HG03469 (cell line): ENCODE measurements around the gene AAK1.

Experiments
- ATAC-seq: cut with Tn5 transposase; IDR thresholded peaks from one replicate; pipeline ENCODE4 v1.9.1; 2021; ENCODE audit warnings: mild to moderate bottlenecking, moderate library complexity, moderate number of reproducible peaks; ENCODE audit not compliant: unreplicated experiment

AAK1 gene

GRCh38 chr2:69603146-69603743 lies 40.3 kb downstream of the AAK1 start:
- no peak for ATAC-seq

GRCh38 chr2:69601179-69601612 lies 42.3 kb downstream of the AAK1 start:
- ATAC-seq: no peak

- no peak for ATAC-seq
These were observed 43.1 kb downstream of the AAK1 start for GRCh38 chr2:69600425-69600824.

- ATAC-seq: no peak
These were observed 45.5 kb downstream of the AAK1 start for GRCh38 chr2:69597843-69598610.

GRCh38 chr2:69597105-69597504 lies 46.4 kb downstream of the AAK1 start:
- no peak for ATAC-seq

GRCh38 chr2:69594341-69594740 lies 49.2 kb downstream of the AAK1 start:
- ATAC-seq: no peak

GRCh38 chr2:69592511-69592910 lies 51.0 kb downstream of the AAK1 start:
- no peak for ATAC-seq

GRCh38 chr2:69589973-69590652 lies 53.4 kb downstream of the AAK1 start:
- ATAC-seq: no peak

GRCh38 chr2:69588945-69589344 lies 54.6 kb downstream of the AAK1 start:
- ATAC-seq: no peak

GRCh38 chr2:69588403-69588802 lies 55.1 kb downstream of the AAK1 start:
- no peak for ATAC-seq

- no peak for ATAC-seq
These were observed 57.5 kb downstream of the AAK1 start for GRCh38 chr2:69585855-69586555.

GRCh38 chr2:69584127-69584889 lies 59.2 kb downstream of the AAK1 start:
- no peak for ATAC-seq

GRCh38 chr2:69583321-69583833 lies 60.2 kb downstream of the AAK1 start:
- no peak for ATAC-seq

- no peak for ATAC-seq
These were observed 60.9 kb downstream of the AAK1 start for GRCh38 chr2:69582582-69583176.

- no peak for ATAC-seq
These were observed 61.6 kb downstream of the AAK1 start for GRCh38 chr2:69581774-69582581.

GRCh38 chr2:69580486-69580885 lies 63.1 kb downstream of the AAK1 start:
- no peak for ATAC-seq

- ATAC-seq: no peak
These were observed 64.0 kb downstream of the AAK1 start for GRCh38 chr2:69579536-69579935.

GRCh38 chr2:69578198-69578540 lies 65.4 kb downstream of the AAK1 start:
- no peak for ATAC-seq

GRCh38 chr2:69577467-69578197 lies 65.9 kb downstream of the AAK1 start:
- no peak for ATAC-seq
